HEK293 (cell line): ENCODE data around the gene ADGRD2.

Experiments used
- ZNF423 ChIP-seq: fragments of 450-650 bp; formaldehyde crosslinking; IDR thresholded peaks from 2 replicates; pipeline ENCODE4 v1.5.1; 2016; ENCODE audit warnings: missing biosample characterization, missing genetic modification characterization
- ZNF549 ChIP-seq: fragments of 450-650 bp; IDR thresholded peaks from 2 replicates; pipeline ENCODE4 v1.5.1; 2018; ENCODE audit warnings: missing biosample characterization, missing genetic modification characterization, mild to moderate bottlenecking, inconsistent platforms, moderate library complexity
- TF ChIP-seq, protein P1 (sequence below): fragments of 450-650 bp; formaldehyde crosslinking; IDR thresholded peaks from 2 replicates; pipeline ENCODE4 v1.5.1; 2016; ENCODE audit warnings: missing biosample characterization, missing genetic modification characterization
- TF ChIP-seq, protein P2 (sequence below): fragments of 450-650 bp; formaldehyde crosslinking; IDR thresholded peaks from 2 replicates; pipeline ENCODE4 v1.5.1; 2016; ENCODE audit warnings: missing biosample characterization, missing genetic modification characterization, borderline replicate concordance
- TF ChIP-seq, protein P3 (sequence below): fragments of 450-650 bp; formaldehyde crosslinking; IDR thresholded peaks from 2 replicates; pipeline ENCODE4 v1.5.1; 2017; ENCODE audit warnings: missing biosample characterization, missing genetic modification characterization
- TF ChIP-seq, protein P4 (sequence below): fragments of 450-650 bp; formaldehyde crosslinking; optimal IDR thresholded peaks from 2 replicates; pipeline ENCODE3; 2016; ENCODE audit warnings: missing biosample characterization, mild to moderate bottlenecking, missing genetic modification characterization

DNA sequence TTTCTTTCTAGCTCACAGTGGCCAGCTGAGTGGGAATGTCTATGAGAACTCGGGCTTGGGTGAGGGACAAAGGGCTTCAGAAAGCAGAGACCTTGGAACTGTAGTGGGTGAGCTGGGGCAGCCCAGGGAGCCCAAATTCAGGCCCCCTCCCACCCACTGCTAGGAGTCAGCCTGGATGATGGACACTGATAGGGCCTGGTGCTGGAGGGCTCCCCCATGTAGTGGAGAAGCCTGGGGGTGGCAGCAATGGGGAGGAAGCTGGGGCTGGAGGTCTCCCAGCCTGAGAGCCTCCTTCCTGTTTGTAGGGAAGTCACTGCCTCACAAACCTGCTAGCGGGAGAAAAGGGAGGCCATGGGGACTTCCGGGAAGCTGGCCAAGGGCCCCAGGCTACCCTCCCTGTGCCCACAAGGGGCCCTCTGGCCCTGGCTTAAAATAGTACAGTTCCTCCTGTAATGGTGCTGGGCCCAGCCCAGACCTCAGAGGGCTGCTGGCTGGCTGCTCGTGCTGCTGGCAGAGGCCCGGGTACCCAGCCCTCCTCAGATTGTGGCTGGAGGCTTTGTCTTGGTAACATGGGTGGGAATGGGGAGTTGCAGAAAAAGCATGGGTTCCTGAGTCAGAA is 63.2 kb downstream of the ADGRD2 start:
- TF ChIP-seq, protein P1, sequence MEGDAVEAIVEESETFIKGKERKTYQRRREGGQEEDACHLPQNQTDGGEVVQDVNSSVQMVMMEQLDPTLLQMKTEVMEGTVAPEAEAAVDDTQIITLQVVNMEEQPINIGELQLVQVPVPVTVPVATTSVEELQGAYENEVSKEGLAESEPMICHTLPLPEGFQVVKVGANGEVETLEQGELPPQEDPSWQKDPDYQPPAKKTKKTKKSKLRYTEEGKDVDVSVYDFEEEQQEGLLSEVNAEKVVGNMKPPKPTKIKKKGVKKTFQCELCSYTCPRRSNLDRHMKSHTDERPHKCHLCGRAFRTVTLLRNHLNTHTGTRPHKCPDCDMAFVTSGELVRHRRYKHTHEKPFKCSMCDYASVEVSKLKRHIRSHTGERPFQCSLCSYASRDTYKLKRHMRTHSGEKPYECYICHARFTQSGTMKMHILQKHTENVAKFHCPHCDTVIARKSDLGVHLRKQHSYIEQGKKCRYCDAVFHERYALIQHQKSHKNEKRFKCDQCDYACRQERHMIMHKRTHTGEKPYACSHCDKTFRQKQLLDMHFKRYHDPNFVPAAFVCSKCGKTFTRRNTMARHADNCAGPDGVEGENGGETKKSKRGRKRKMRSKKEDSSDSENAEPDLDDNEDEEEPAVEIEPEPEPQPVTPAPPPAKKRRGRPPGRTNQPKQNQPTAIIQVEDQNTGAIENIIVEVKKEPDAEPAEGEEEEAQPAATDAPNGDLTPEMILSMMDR (tag by site-specific recombination) = no peak
- TF ChIP-seq, protein P2, sequence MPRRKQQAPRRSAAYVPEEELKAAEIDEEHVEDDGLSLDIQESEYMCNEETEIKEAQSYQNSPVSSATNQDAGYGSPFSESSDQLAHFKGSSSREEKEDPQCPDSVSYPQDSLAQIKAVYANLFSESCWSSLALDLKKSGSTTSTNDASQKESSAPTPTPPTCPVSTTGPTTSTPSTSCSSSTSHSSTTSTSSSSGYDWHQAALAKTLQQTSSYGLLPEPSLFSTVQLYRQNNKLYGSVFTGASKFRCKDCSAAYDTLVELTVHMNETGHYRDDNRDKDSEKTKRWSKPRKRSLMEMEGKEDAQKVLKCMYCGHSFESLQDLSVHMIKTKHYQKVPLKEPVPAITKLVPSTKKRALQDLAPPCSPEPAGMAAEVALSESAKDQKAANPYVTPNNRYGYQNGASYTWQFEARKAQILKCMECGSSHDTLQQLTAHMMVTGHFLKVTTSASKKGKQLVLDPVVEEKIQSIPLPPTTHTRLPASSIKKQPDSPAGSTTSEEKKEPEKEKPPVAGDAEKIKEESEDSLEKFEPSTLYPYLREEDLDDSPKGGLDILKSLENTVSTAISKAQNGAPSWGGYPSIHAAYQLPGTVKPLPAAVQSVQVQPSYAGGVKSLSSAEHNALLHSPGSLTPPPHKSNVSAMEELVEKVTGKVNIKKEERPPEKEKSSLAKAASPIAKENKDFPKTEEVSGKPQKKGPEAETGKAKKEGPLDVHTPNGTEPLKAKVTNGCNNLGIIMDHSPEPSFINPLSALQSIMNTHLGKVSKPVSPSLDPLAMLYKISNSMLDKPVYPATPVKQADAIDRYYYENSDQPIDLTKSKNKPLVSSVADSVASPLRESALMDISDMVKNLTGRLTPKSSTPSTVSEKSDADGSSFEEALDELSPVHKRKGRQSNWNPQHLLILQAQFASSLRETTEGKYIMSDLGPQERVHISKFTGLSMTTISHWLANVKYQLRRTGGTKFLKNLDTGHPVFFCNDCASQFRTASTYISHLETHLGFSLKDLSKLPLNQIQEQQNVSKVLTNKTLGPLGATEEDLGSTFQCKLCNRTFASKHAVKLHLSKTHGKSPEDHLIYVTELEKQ (tag by site-specific recombination) = no peak
- no peak for TF ChIP-seq ZNF549 (tag by site-specific recombination)
- TF ChIP-seq, protein P3, sequence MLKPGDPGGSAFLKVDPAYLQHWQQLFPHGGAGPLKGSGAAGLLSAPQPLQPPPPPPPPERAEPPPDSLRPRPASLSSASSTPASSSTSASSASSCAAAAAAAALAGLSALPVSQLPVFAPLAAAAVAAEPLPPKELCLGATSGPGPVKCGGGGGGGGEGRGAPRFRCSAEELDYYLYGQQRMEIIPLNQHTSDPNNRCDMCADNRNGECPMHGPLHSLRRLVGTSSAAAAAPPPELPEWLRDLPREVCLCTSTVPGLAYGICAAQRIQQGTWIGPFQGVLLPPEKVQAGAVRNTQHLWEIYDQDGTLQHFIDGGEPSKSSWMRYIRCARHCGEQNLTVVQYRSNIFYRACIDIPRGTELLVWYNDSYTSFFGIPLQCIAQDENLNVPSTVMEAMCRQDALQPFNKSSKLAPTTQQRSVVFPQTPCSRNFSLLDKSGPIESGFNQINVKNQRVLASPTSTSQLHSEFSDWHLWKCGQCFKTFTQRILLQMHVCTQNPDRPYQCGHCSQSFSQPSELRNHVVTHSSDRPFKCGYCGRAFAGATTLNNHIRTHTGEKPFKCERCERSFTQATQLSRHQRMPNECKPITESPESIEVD (tag by site-specific recombination) = no peak
- no peak for TF ChIP-seq ZNF423 (tag by site-specific recombination)
- TF ChIP-seq, protein P4, sequence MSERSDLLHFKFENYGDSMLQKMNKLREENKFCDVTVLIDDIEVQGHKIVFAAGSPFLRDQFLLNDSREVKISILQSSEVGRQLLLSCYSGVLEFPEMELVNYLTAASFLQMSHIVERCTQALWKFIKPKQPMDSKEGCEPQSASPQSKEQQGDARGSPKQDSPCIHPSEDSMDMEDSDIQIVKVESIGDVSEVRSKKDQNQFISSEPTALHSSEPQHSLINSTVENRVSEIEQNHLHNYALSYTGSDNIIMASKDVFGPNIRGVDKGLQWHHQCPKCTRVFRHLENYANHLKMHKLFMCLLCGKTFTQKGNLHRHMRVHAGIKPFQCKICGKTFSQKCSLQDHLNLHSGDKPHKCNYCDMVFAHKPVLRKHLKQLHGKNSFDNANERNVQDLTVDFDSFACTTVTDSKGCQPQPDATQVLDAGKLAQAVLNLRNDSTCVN = no peak
